IMR-90 (cell line): ENCODE measurements around the gene SMO. TPM values are rescaled to one million over a fixed set of nuclear protein-coding genes. Genes with fewer than 3 reads are reported as not detected.

ENCODE experiments used
- ATAC-seq: fragments of 200-7000 bp; cut with Tn5 transposase; 2 replicates; pipeline ENCODE4 v1.9.1; 2020; ENCODE audit warnings: low read depth, mild to moderate bottlenecking, moderate library complexity
- BruUV-seq: library from RNA; stranded (reverse); fragments of 400-500 nt; replicated peaks from 2 replicates; lab custom pipeline; 2021; lab: Mats Ljungman, UMichigan
- CTCF ChIA-PET: fragments of 300-600 bp; formaldehyde crosslinking; extraction: SDS; loops from one replicate; lab custom pipeline; 2021; ENCODE audit warnings: antibody characterized with exemption; lab: Yijun Ruan, JAX
- POLR2A ChIA-PET: fragments of 300-600 bp; sonication (Branson Sonifier 250); formaldehyde crosslinking; loops from one replicate; lab custom pipeline; 2022; ENCODE audit warnings: antibody characterized with exemption; ENCODE audit not compliant: unreplicated experiment; lab: Charles Lee
- DNase-seq: peaks from one replicate; pipeline ENCODE4 v3.0.0; 2013
- H2AFZ ChIP-seq: replicated peaks from 2 replicates; pipeline ENCODE3; 2013; ENCODE audit warnings: low read length, mild to moderate bottlenecking; ENCODE audit not compliant: poor library complexity
- H2AK5ac ChIP-seq: 2 replicates; pipeline ENCODE4 v1.6.1; 2013; ENCODE audit warnings: low read depth, low read length, inconsistent platforms
- H2AK9ac ChIP-seq: replicated peaks from 2 replicates; pipeline ENCODE3; 2013; ENCODE audit warnings: mild to moderate bottlenecking, low read depth, low read length, moderate library complexity; ENCODE audit not compliant: poor library complexity
- H2BK120ac ChIP-seq: 2 replicates; pipeline ENCODE4 v1.6.1; 2013; ENCODE audit warnings: low read depth, low read length, inconsistent platforms
- H2BK15ac ChIP-seq: 3 replicates; pipeline ENCODE4 v1.6.1; 2013; ENCODE audit warnings: low read depth, low read length, inconsistent platforms
- H2BK20ac ChIP-seq: 2 replicates; pipeline ENCODE4 v1.6.1; 2013; ENCODE audit warnings: low read depth, mild to moderate bottlenecking, inconsistent platforms, low read length, moderate library complexity
- H2BK5ac ChIP-seq: 2 replicates; pipeline ENCODE4 v1.6.1; 2013; ENCODE audit warnings: mild to moderate bottlenecking, low read depth, low read length, inconsistent platforms; ENCODE audit not compliant: poor library complexity, severe bottlenecking
- H3K14ac ChIP-seq: replicated peaks from 2 replicates; pipeline ENCODE4 v1.6.1; 2013; ENCODE audit warnings: low read depth, low read length, inconsistent platforms
- H3K18ac ChIP-seq: 2 replicates; pipeline ENCODE4 v1.6.1; 2013; ENCODE audit warnings: low read depth, low read length, control low read depth
- H3K23ac ChIP-seq: 2 replicates; pipeline ENCODE4 v1.6.1; 2013; ENCODE audit warnings: low read depth, low read length, inconsistent platforms
- H3K27ac ChIP-seq: 2 replicates; pipeline ENCODE4 v1.5.1; 2013; ENCODE audit warnings: mild to moderate bottlenecking, control low read depth, low read length; ENCODE audit not compliant: insufficient read depth
- H3K27me3 ChIP-seq: 2 replicates; pipeline ENCODE4 v1.6.1; 2013; ENCODE audit warnings: low read length; ENCODE audit not compliant: control insufficient read depth, insufficient read depth
- H3K36me3 ChIP-seq: 2 replicates; pipeline ENCODE4 v1.6.1; 2013; ENCODE audit warnings: low read length, mixed read lengths; ENCODE audit not compliant: control insufficient read depth, insufficient read depth
- H3K4ac ChIP-seq: 2 replicates; pipeline ENCODE4 v1.6.1; 2013; ENCODE audit warnings: low read depth, low read length, inconsistent platforms
- H3K4me1 ChIP-seq: 2 replicates; pipeline ENCODE4 v1.6.1; 2013; ENCODE audit warnings: low read length, mixed read lengths; ENCODE audit not compliant: control insufficient read depth, insufficient read depth
- H3K4me2 ChIP-seq: 2 replicates; pipeline ENCODE4 v1.6.1; 2013; ENCODE audit warnings: low read depth, mild to moderate bottlenecking, control low read depth, low read length, moderate library complexity
- H3K4me3 ChIP-seq: 2 replicates; pipeline ENCODE4 v1.5.1; 2013; ENCODE audit warnings: low read depth, mild to moderate bottlenecking, control low read depth, low read length, moderate library complexity; ENCODE audit not compliant: insufficient read depth
- H3K56ac ChIP-seq: 2 replicates; pipeline ENCODE4 v1.6.1; 2013; ENCODE audit warnings: low read length, inconsistent platforms; ENCODE audit not compliant: insufficient read depth; ENCODE audit errors: extremely low read depth
- H3K79me1 ChIP-seq, 2 experiments: 2 replicates each; pipeline ENCODE4 v1.6.1; 2013; ENCODE audit warnings: low read length in 2 of 2, inconsistent platforms in 1 of 2, low read depth in 1 of 2
- H3K9ac ChIP-seq: 2 replicates; pipeline ENCODE4 v1.6.1; 2013; ENCODE audit warnings: low read depth, low read length, control low read depth
- H3K9me1 ChIP-seq: 2 replicates; pipeline ENCODE4 v1.6.1; 2013; ENCODE audit warnings: low read length, inconsistent platforms; ENCODE audit not compliant: insufficient read depth
- H3K9me3 ChIP-seq: 2 replicates; pipeline ENCODE4 v1.6.1; 2013; ENCODE audit warnings: low read length; ENCODE audit not compliant: control insufficient read depth, insufficient read depth
- H4K20me1 ChIP-seq: 2 replicates; pipeline ENCODE4 v1.6.1; 2013; ENCODE audit warnings: low read length, inconsistent platforms; ENCODE audit not compliant: insufficient read depth
- H4K5ac ChIP-seq: 2 replicates; pipeline ENCODE4 v1.6.1; 2013; ENCODE audit warnings: mild to moderate bottlenecking, low read depth, low read length, control low read depth
- H4K8ac ChIP-seq, 2 experiments: 2 replicates each; pipeline ENCODE4 v1.6.1; 2013; ENCODE audit warnings: low read depth in 2 of 2, low read length in 2 of 2, control low read depth in 1 of 2, inconsistent platforms in 1 of 2
- H4K91ac ChIP-seq: 2 replicates; pipeline ENCODE4 v1.6.1; 2013; ENCODE audit warnings: low read depth, low read length, inconsistent platforms; ENCODE audit not compliant: insufficient read depth
- CTCF ChIP-seq: conservative IDR thresholded peaks from 2 replicates; pipeline ENCODE4 v1.5.1; 2012; ENCODE audit warnings: mild to moderate bottlenecking, low read depth, low read length, improper control_type of control experiment
- RAD21 ChIP-seq: IDR thresholded peaks from 2 replicates; pipeline ENCODE4 v1.6.1; 2012; ENCODE audit warnings: low read length, improper control_type of control experiment
- WGBS, 2 experiments: methylation state at CpG; one replicate each; pipeline versions ENCODE4 v1.1.5 to v1.1.7; 2013; ENCODE audit warnings: missing lambda C conversion rate in 2 of 2; ENCODE audit not compliant: insufficient read length in 1 of 2; ENCODE audit errors: extremely low coverage in 2 of 2; 5-methylcytosine and 5-hydroxymethylcytosine counted together
- dilution Hi-C: fragments of 300-500 bp; cut with HindIII; formaldehyde crosslinking; loops from one replicate; pipeline ENCODE4 v1.14.3; 2018; ENCODE audit warnings: low sequenced_read_pairs; ENCODE audit not compliant: unreplicated experiment
- in situ Hi-C: fragments of 300-500 bp; cut with MboI; formaldehyde crosslinking; loops from 3 replicates; pipeline ENCODE4 v1.14.3; 2019; ENCODE audit warnings: low sequenced_read_pairs, inconsistent platforms, mixed read lengths
- intact Hi-C: fragments of 100-400 bp; cut with micrococcal nuclease; formaldehyde crosslinking; loops from 2 replicates; pipeline ENCODE4 v1.10.0; 2022
- polyA plus RNA-seq, 3 experiments: library from polyadenylated mRNA; depleted of rRNA; stranded (reverse); fragments of >200 nt; gene quantifications; 2 replicates each; pipeline ENCODE4 v1.2.3, GENCODE V29; 2012; ENCODE audit warnings: low replicate concordance in 1 of 3
- total RNA-seq: library from RNA; depleted of rRNA; stranded (reverse); fragments of >200 nt; gene quantifications from 2 replicates; pipeline ENCODE4 v1.2.3, GENCODE V29; 2012

SMO gene
- total and polyA plus RNA-seq, 2 of the 4 experiments (the other 2 are of a cell fraction): 18.5 to 24.7 TPM

GRCh38 chr7:129193892-129194291 lies 5.5 kb downstream of the SMO start:
- Histone ChIP-seq H3K79me1 (peaks cover 18 to 53% of the 10 kb centered on the region in 2 experiments; a peak in 3 of 4 replicates), H3K9me3 (no peaks in the 10 kb centered on the region), H4K8ac (no peak overlapping the region), H3K36me3 (no peaks in the 10 kb centered on the region), H3K23ac (no peak overlapping the region), H3K27me3 (no peaks in the 10 kb centered on the region), H3K9me1 (peaks cover 13% of the 10 kb centered on the region), H3K18ac (no peak overlapping the region), H4K5ac (no peak overlapping the region), H3K4me1 (peaks cover 6% of the 10 kb centered on the region), H4K20me1 (peaks cover 41% of the 10 kb centered on the region), H2BK120ac (no peak overlapping the region), H3K4ac (no peak overlapping the region), H3K56ac (no peak overlapping the region), H2BK20ac (no peak overlapping the region), H2BK15ac (no peak overlapping the region), H2AFZ (no peak overlapping the region), H3K14ac (no peak overlapping the region), H2BK5ac (no peak overlapping the region), H3K4me2 (no peak overlapping the region), H2AK9ac (no peak overlapping the region), H3K9ac (no peak overlapping the region), H3K27ac (no peak overlapping the region), H3K4me3 (no peak overlapping the region), H4K91ac (no peak overlapping the region), H2AK5ac (no peak overlapping the region)
- DNase-seq: no peak
- ATAC-seq: no peak
- dilution Hi-C loops (no loop called here), intact Hi-C loops (no loop called here), in situ Hi-C loops (no loop called here)
- no CpG with 5 or more reads among the region's 3 CpGs for WGBS, 2 experiments
- ChIA-PET CTCF (interaction anchor here (1.5 kb wide), 1 partner anchor 30 kb away, joined by 4 read pairs; no protein-coding TSS in a partner anchor), POLR2A (no interaction called here)
- no TSS peak for BruUV-seq
- TF ChIP-seq CTCF (no peak), RAD21 (no peak)
